ENCODE results near the gene SNTA1.
"Not testable (repeated sequence)": the region's sequence is repeated elsewhere in the genome, so short reads cannot be mapped to it uniquely, and the experiment has no call there.

Gene SNTA1

GRCh38 chr20:33391722-33392415 lies 51.7 kb downstream of the SNTA1 start:
- DNase-seq = no peak

GRCh38 chr20:33389326-33389725 lies 54.2 kb downstream of the SNTA1 start:
- not testable (repeated sequence) for DNase-seq

- no peak for DNase-seq
Measured at GRCh38 chr20:33388268-33388667, 55.3 kb downstream of the SNTA1 start.

- DNase-seq = no peak
Measured at GRCh38 chr20:33387177-33387576, 56.4 kb downstream of the SNTA1 start.

- DNase-seq = no peak
Measured at GRCh38 chr20:33386673-33387072, 56.9 kb downstream of the SNTA1 start.

GRCh38 chr20:33377366-33377765 lies 66.2 kb downstream of the SNTA1 start:
- DNase-seq = no peak

GRCh38 chr20:33373735-33374605 lies 69.6 kb downstream of the SNTA1 start:
- DNase-seq = no peak

GRCh38 chr20:33372993-33373441 lies 70.5 kb downstream of the SNTA1 start:
- DNase-seq = no peak

- peak; percentile 64 for DNase-seq
Measured at GRCh38 chr20:33370291-33370690, 73.3 kb downstream of the SNTA1 start.

- no peak for DNase-seq
Measured at GRCh38 chr20:33362898-33363297, 80.7 kb downstream of the SNTA1 start.

GRCh38 chr20:33359399-33360261 lies 83.9 kb downstream of the SNTA1 start:
- no peak for DNase-seq

All from activated naive CD4-positive, alpha-beta T cell treated with Interleukin-2 at 50 U/mL for 16 hours (primary cell).